Activated CD4-positive, alpha-beta T cell treated with anti-CD3 and anti-CD28 coated beads, Interleukin-2, amount 10 ng/mL, durations not matched to agents 24 days and 14 days (primary cell): ENCODE results near the gene DOCK8. TPM values are rescaled to one million over a fixed set of nuclear protein-coding genes. Genes with fewer than 3 reads are reported as not detected.
"Not testable (repeated sequence)": the region's sequence is repeated elsewhere in the genome, so short reads cannot be mapped to it uniquely, and the experiment has no call there.

ENCODE experiments used
- DNase-seq: peaks from one replicate; pipeline ENCODE4 v3.0.0; 2022
- H3K27ac Mint-ChIP-seq: one replicate; pipeline ENCODE4 v1.8.0; 2022; ENCODE audit warnings: mild to moderate bottlenecking, mixed read lengths
- H3K27me3 Mint-ChIP-seq: one replicate; pipeline ENCODE4 v1.8.0; 2022; ENCODE audit warnings: mixed read lengths
- H3K36me3 Mint-ChIP-seq: one replicate; pipeline ENCODE4 v1.8.0; 2022; ENCODE audit warnings: low read depth, mild to moderate bottlenecking, mixed read lengths
- H3K4me1 Mint-ChIP-seq: one replicate; pipeline ENCODE4 v1.8.0; 2021; ENCODE audit warnings: mixed read lengths
- H3K4me3 Mint-ChIP-seq: one replicate; pipeline ENCODE4 v1.8.0; 2022; ENCODE audit warnings: mild to moderate bottlenecking, moderate library complexity, mixed read lengths
- H3K9me3 Mint-ChIP-seq: one replicate; pipeline ENCODE4 v1.8.0; 2021; ENCODE audit warnings: mixed read lengths
- intact Hi-C: fragments of 100-400 bp; cut with micrococcal nuclease; formaldehyde crosslinking; loops from one replicate; pipeline ENCODE4 v1.15.1; 2023
- total RNA-seq: library from RNA; stranded (reverse); gene quantifications from 2 replicates; pipeline ENCODE4 v1.2.3, GENCODE V29; 2022

DOCK8 gene
- total RNA-seq, 1 donor from 2014 or later = 121 TPM

GRCh38 chr9:389758-390157, 175.1 kb downstream of the DOCK8 start:
- H3K4me1 Mint-ChIP-seq = no peaks in the 10 kb centered on the region
- H3K4me3 Mint-ChIP-seq = no peak overlapping the region
- intact Hi-C loops = no loop called here
- DNase-seq = no peak
- H3K36me3 Mint-ChIP-seq = peaks cover 61% of the 10 kb centered on the region
- H3K9me3 Mint-ChIP-seq = no peaks in the 10 kb centered on the region
- no peak overlapping the region for H3K27ac Mint-ChIP-seq
- no peaks in the 10 kb centered on the region for H3K27me3 Mint-ChIP-seq

- H3K27ac Mint-ChIP-seq = no peak overlapping the region
- DNase-seq = no peak
- no peaks in the 10 kb centered on the region for H3K4me1 Mint-ChIP-seq
- H3K4me3 Mint-ChIP-seq = no peak overlapping the region
- intact Hi-C loops = no loop called here
- no peaks in the 10 kb centered on the region for H3K27me3 Mint-ChIP-seq
- H3K36me3 Mint-ChIP-seq = peaks cover 61% of the 10 kb centered on the region
- H3K9me3 Mint-ChIP-seq = no peaks in the 10 kb centered on the region
These were observed 177.6 kb downstream of the DOCK8 start for GRCh38 chr9:392077-392804.

GRCh38 chr9:394347-395052, 179.8 kb downstream of the DOCK8 start:
- H3K27me3 Mint-ChIP-seq = no peaks in the 10 kb centered on the region
- peaks cover 61% of the 10 kb centered on the region for H3K36me3 Mint-ChIP-seq
- intact Hi-C loops = no loop called here
- H3K4me3 Mint-ChIP-seq = no peak overlapping the region
- no peaks in the 10 kb centered on the region for H3K4me1 Mint-ChIP-seq
- no peak for DNase-seq
- no peaks in the 10 kb centered on the region for H3K9me3 Mint-ChIP-seq
- H3K27ac Mint-ChIP-seq = peak overlapping the region; percentile 25

- Mint-ChIP-seq H3K27me3 (no peaks in the 10 kb centered on the region), H3K4me1 (peaks cover 2% of the 10 kb centered on the region), H3K4me3 (no peak overlapping the region), H3K27ac (no peak overlapping the region), H3K9me3 (no peaks in the 10 kb centered on the region), H3K36me3 (peaks cover 55% of the 10 kb centered on the region)
- intact Hi-C loops = no loop called here
- no peak for DNase-seq
These were observed 181.7 kb downstream of the DOCK8 start for GRCh38 chr9:396396-396795.

GRCh38 chr9:398085-398484, 183.4 kb downstream of the DOCK8 start:
- intact Hi-C loops = no loop called here
- Mint-ChIP-seq H3K27ac (no peak overlapping the region), H3K9me3 (no peaks in the 10 kb centered on the region), H3K36me3 (peaks cover 62% of the 10 kb centered on the region), H3K27me3 (no peaks in the 10 kb centered on the region), H3K4me1 (peaks cover 2% of the 10 kb centered on the region), H3K4me3 (no peak overlapping the region)
- DNase-seq = no peak

GRCh38 chr9:401223-401622, 186.6 kb downstream of the DOCK8 start:
- peaks cover 2% of the 10 kb centered on the region for H3K4me1 Mint-ChIP-seq
- no peaks in the 10 kb centered on the region for H3K9me3 Mint-ChIP-seq
- no peak for DNase-seq
- intact Hi-C loops = no loop called here
- H3K36me3 Mint-ChIP-seq = peaks cover 69% of the 10 kb centered on the region
- no peaks in the 10 kb centered on the region for H3K27me3 Mint-ChIP-seq
- peak overlapping the region; percentile 65 for H3K27ac Mint-ChIP-seq
- H3K4me3 Mint-ChIP-seq = no peak overlapping the region

GRCh38 chr9:404234-404633, 189.6 kb downstream of the DOCK8 start:
- Mint-ChIP-seq H3K9me3 (no peaks in the 10 kb centered on the region), H3K4me3 (no peak overlapping the region), H3K27me3 (no peaks in the 10 kb centered on the region), H3K27ac (no peak overlapping the region), H3K4me1 (peaks cover 2% of the 10 kb centered on the region), H3K36me3 (peaks cover 83% of the 10 kb centered on the region)
- DNase-seq = no peak
- intact Hi-C loops = no loop called here

- Mint-ChIP-seq H3K27me3 (no peaks in the 10 kb centered on the region), H3K4me3 (no peak overlapping the region), H3K27ac (no peak overlapping the region), H3K36me3 (peaks cover 82% of the 10 kb centered on the region), H3K9me3 (no peaks in the 10 kb centered on the region), H3K4me1 (peaks cover 2% of the 10 kb centered on the region)
- no peak for DNase-seq
- intact Hi-C loops = no loop called here
These were observed 190.7 kb downstream of the DOCK8 start for GRCh38 chr9:405341-405740.

- no peak overlapping the region for H3K4me3 Mint-ChIP-seq
- no peaks in the 10 kb centered on the region for H3K9me3 Mint-ChIP-seq
- H3K36me3 Mint-ChIP-seq = peaks cover 81% of the 10 kb centered on the region
- no peak overlapping the region for H3K27ac Mint-ChIP-seq
- no peaks in the 10 kb centered on the region for H3K4me1 Mint-ChIP-seq
- intact Hi-C loops = no loop called here
- DNase-seq = no peak
- no peaks in the 10 kb centered on the region for H3K27me3 Mint-ChIP-seq
These were observed 192.4 kb downstream of the DOCK8 start for GRCh38 chr9:406886-407654.

- intact Hi-C loops, H3K27me3 Mint-ChIP-seq, H3K4me1 Mint-ChIP-seq, H3K4me3 Mint-ChIP-seq, H3K9me3 Mint-ChIP-seq, DNase-seq, H3K27ac Mint-ChIP-seq: not testable (repeated sequence)
- H3K36me3 Mint-ChIP-seq = peaks cover 66% of the 10 kb centered on the region
These were observed 195.0 kb downstream of the DOCK8 start for GRCh38 chr9:409655-410054.

- H3K36me3 Mint-ChIP-seq = peaks cover 54% of the 10 kb centered on the region
- intact Hi-C loops = no loop called here
- H3K4me1 Mint-ChIP-seq = no peaks in the 10 kb centered on the region
- no peaks in the 10 kb centered on the region for H3K27me3 Mint-ChIP-seq
- no peak overlapping the region for H3K27ac Mint-ChIP-seq
- H3K4me3 Mint-ChIP-seq = no peak overlapping the region
- no peak for DNase-seq
- no peaks in the 10 kb centered on the region for H3K9me3 Mint-ChIP-seq
These were observed 199.9 kb downstream of the DOCK8 start for GRCh38 chr9:414595-414994.

- peaks cover 71% of the 10 kb centered on the region for H3K36me3 Mint-ChIP-seq
- H3K9me3 Mint-ChIP-seq = no peaks in the 10 kb centered on the region
- intact Hi-C loops = no loop called here
- no peak overlapping the region for H3K4me3 Mint-ChIP-seq
- H3K27me3 Mint-ChIP-seq = no peaks in the 10 kb centered on the region
- no peaks in the 10 kb centered on the region for H3K4me1 Mint-ChIP-seq
- H3K27ac Mint-ChIP-seq = no peak overlapping the region
- DNase-seq = no peak
These were observed 205.0 kb downstream of the DOCK8 start for GRCh38 chr9:419571-420171.

GRCh38 chr9:421896-422295, 207.2 kb downstream of the DOCK8 start:
- H3K4me1 Mint-ChIP-seq = no peaks in the 10 kb centered on the region
- no peak overlapping the region for H3K4me3 Mint-ChIP-seq
- H3K36me3 Mint-ChIP-seq = peaks cover 66% of the 10 kb centered on the region
- no peak for DNase-seq
- H3K27ac Mint-ChIP-seq = no peak overlapping the region
- no peaks in the 10 kb centered on the region for H3K27me3 Mint-ChIP-seq
- H3K9me3 Mint-ChIP-seq = no peaks in the 10 kb centered on the region
- intact Hi-C loops = no loop called here

GRCh38 chr9:426264-426663, 211.6 kb downstream of the DOCK8 start:
- intact Hi-C loops = no loop called here
- no peaks in the 10 kb centered on the region for H3K9me3 Mint-ChIP-seq

More at GRCh38 chr9:426264-426663, 211.6 kb downstream of the DOCK8 start:
- no peak for DNase-seq
- Mint-ChIP-seq H3K4me3 (no peak overlapping the region), H3K27me3 (no peaks in the 10 kb centered on the region), H3K36me3 (peaks cover 58% of the 10 kb centered on the region), H3K4me1 (no peaks in the 10 kb centered on the region), H3K27ac (no peak overlapping the region)
